CD4-positive, alpha-beta T cell treated with Interferon gamma for 1 hour (primary cell): ENCODE results near the gene HPCAL4.

Source experiments
- DNase-seq: peaks from one replicate; pipeline ENCODE4 v3.0.0-alpha.2; 2020

HPCAL4 gene

GRCh38 chr1:39646232-39647081 is 44.8 kb downstream of the HPCAL4 start:
- DNase-seq = no peak

- no peak for DNase-seq
Measured at GRCh38 chr1:39645411-39646043, 45.7 kb downstream of the HPCAL4 start.

- no peak for DNase-seq
Measured at GRCh38 chr1:39643705-39644104, 47.5 kb downstream of the HPCAL4 start.

- DNase-seq = no peak
Measured at GRCh38 chr1:39642796-39643195, 48.4 kb downstream of the HPCAL4 start.

DNA sequence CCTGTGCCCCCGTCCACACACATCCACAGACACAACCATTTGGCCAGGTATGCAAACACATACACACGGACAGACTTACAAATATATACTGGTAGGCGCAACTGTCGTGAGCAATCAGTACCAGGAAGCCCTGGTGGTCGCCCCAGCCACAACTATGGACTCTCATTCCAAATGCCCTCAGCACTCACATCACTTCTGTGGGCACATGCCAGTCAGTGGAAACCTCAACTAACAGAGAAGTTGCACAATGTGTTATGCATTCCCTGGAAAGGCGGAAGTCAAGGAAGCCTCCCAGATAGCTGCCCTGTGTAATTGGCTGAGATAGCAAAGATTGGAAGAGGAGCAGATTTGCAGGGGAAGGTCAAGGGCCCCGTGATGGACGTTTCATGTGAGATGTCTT is 50.4 kb downstream of the HPCAL4 start:
- DNase-seq = no peak

GRCh38 chr1:39639305-39640130 is 51.7 kb downstream of the HPCAL4 start, which contains the start of gene HEYL:
Gene HEYL, minus strand, starts transcription at chr1:39639643. Its CDS starts 18 bp downstream, at chr1:39639625.
- DNase-seq = peak; percentile 31

GRCh38 chr1:39638965-39639304 is 52.3 kb downstream of the HPCAL4 start:
- DNase-seq = no peak

DNA sequence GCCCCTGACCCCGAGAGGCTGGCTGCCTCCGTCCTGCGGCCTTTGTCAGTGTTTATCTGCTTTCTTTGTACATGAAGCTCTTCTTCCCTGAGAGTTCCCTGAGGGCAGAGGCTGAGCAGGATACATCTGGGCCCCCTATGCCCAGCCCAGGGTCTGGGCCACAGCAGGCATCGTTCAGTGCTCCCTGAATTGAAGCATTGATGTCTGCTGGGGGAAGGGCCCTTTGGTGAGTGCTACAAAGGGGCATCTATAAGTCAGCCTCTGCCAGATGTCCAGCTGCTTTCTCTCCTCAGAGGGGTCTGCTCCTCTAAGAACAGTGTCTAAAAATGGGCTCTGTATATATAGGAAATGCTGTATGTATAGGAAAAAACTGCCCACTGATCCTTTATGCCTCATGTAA is 53.9 kb downstream of the HPCAL4 start:
- DNase-seq = no peak

GRCh38 chr1:39635871-39636210 is 55.4 kb downstream of the HPCAL4 start:
- DNase-seq = no peak

DNA sequence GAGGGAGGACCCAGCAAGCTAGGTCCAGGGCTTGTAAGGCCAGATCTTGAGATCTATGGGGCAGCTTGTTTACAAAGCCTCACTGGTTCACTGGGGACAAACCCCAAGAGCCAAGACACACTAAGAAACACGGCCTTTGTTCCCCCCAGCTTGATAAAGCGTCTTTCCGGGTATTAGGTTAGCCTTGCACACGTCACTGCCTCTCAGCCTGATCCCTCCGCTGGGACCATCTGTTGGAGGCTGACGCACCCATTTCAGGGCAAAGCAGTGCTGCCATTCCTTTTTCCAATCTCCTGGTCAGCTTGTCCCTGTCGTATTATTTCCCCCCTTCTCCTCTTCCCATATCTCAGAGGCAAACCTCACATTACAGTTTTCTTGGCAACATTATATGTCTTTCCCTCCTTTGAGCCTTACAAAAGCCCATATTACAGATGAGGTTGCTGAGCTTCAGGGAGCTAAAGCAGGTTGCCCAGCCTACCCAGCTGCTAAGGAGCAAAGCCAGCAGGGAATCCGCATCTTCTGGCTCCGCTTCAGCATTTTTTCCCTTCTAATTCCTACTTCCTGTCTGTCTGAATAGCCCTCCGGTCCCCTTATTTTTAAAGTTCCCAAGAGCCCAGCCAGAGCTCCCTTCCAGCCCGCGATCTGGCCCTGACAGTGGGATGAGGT is 55.9 kb downstream of the HPCAL4 start:
- no peak for DNase-seq

- no peak for DNase-seq
Measured at GRCh38 chr1:39633422-39633821, 57.8 kb downstream of the HPCAL4 start.

GRCh38 chr1:39632682-39633417 is 58.4 kb downstream of the HPCAL4 start:
- no peak for DNase-seq

GRCh38 chr1:39632323-39632681 is 58.9 kb downstream of the HPCAL4 start:
- no peak for DNase-seq

- DNase-seq = no peak
Measured at GRCh38 chr1:39631361-39632322, 59.6 kb downstream of the HPCAL4 start.

- no peak for DNase-seq
Measured at GRCh38 chr1:39628807-39629350, 62.4 kb downstream of the HPCAL4 start.
